Lung microvascular endothelial cell (primary cell): ENCODE results near the gene SLC25A29. TPM values are rescaled to one million over a fixed set of nuclear protein-coding genes. Genes with fewer than 3 reads are reported as not detected.
"Not testable (repeated sequence)": the region's sequence is repeated elsewhere in the genome, so short reads cannot be mapped to it uniquely, and the experiment has no call there.

Source experiments
- DNase-seq, 2 donors: peaks; one replicate each; pipeline versions ENCODE4 v3.0.0 to v3.0.0-alpha.2; 2010; ENCODE audit warnings: low read depth in 2 of 2
- total RNA-seq: library from RNA; depleted of rRNA; stranded (reverse); fragments of >200 nt; gene quantifications from 2 replicates; pipeline ENCODE4 v1.2.1, GENCODE V29; 2014

The SLC25A29 gene
- total RNA-seq, 1 donor from 2014 or later, result 70.0 TPM

DNA sequence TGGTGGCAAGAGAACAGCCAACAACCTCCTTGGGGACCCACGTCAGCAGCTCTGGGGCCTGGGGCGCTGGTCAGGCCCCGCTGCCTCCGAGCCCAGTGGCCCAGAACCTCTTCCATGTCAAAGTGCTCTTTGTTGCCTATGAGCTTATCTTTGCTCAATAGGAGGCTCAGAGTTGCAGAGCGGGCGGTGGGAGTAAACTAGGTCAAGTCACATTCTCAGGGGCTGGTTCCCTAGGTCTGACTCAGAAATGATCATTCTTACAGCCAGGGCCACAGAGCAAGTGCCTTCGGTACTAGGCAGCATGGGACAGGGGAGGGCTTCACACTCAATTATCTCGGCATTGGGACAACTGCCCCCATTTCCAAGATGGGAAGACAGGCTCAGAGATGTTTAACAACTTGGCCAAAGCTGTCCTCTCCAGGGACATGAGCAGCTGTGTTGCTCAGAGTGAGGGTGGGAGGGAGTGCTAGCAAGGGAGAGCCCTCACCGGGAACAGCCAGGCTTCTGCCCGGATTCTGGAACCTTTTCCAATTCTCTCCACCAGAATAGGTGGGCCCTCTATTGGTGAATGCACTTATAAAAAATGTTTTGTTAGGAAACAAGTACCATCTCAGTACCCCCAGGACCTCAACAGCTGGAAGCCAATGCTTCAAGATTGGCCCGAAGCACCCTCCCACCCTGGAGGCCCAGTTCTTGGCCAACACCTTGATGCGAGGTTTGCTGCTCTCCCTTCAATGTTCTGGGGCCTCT lies 11.9 kb downstream of the SLC25A29 start:
- DNase-seq, result no peak

DNA sequence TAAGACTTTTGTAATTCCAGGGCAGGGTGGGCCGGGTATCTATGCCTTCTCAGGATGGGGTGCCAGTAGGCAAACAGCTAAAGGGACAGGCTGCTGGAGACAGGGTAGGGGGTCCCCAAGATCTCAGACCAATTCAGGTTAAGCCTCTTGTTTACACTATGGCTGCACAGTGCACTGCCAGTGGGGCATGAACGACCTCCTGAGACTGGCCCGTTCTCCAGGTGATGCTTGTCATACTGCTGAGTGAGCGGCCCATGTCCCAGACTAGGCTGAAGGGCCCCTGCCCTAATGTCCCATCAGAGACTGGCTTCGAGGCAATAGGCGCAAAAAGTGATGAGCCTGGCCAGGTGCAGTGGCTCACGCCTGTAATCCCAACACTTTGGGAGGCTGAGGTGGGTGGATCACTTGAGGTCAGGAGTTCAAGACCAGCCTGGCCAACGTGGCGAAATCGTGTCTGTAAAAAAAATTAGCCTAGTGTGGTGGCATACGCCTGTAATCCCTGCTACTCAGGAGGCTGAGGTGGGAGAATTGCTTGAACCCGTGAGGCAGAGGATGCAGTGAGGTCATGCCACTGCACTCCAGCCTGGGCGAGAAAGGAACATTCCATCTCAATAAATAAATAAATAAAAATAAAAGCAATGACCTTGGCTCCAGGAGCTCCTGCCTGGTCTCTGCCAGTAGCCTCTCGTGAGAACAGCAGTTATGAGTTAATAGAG lies 12.6 kb downstream of the SLC25A29 start:
- no peak for DNase-seq

DNA sequence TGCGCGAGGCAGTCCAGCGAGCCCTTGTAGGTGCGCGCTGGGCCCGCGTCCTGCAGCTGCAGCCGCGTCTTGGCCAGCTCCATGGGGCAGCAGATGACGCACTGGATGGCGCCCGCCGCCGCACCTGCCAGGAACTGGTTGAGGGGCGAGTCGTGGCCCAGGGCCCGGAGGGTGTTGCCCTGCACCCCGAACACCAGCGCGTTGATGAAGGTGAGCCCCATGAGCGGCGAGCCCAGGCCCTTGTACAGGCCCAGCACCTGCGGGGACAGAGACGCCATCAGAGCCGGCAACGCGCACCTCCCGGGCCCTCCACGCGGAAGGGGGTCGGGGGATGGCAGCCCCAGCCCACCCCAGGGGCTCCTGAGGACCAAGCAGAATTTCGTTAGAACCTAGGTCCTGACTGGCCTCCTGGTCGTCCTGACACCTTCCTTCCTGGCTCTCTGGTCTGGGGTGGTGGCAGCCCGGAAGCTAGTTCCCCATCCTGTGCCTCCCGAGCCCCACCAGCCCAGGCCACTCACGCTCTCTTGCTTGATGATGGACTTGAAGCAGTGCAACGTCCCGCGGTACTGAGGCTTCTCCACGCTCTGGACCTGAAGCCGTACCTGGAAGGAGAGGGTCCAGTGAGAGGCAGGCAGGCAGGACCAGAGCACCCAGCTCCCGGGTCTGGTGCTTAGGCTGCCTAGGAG lies 13.3 kb downstream of the SLC25A29 start:
- no peak for DNase-seq

DNA sequence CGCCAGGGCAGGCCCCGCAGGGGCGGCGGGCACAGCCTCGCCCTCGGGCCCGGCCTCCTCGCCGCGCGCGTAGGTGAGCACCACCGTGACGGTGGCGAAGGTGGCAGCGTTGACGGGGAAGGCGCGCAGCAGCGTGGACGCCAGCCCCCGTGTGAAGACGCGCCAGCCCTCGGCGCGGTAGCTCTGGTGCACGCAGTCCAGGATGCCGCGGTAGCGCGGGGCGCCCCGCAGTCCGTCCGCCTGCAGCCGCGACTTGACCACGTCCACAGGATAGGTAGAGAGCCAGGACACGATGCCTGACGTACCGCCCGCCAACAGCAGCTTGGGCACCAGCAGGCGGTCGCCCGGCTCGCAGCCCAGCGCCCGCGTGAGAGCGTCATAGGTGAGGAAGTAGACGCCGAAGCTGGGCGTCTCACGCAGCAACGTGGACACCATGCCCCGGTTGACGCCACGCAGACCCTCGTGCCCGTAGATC lies 13.9 kb downstream of the SLC25A29 start:
- DNase-seq, result no peak

DNA sequence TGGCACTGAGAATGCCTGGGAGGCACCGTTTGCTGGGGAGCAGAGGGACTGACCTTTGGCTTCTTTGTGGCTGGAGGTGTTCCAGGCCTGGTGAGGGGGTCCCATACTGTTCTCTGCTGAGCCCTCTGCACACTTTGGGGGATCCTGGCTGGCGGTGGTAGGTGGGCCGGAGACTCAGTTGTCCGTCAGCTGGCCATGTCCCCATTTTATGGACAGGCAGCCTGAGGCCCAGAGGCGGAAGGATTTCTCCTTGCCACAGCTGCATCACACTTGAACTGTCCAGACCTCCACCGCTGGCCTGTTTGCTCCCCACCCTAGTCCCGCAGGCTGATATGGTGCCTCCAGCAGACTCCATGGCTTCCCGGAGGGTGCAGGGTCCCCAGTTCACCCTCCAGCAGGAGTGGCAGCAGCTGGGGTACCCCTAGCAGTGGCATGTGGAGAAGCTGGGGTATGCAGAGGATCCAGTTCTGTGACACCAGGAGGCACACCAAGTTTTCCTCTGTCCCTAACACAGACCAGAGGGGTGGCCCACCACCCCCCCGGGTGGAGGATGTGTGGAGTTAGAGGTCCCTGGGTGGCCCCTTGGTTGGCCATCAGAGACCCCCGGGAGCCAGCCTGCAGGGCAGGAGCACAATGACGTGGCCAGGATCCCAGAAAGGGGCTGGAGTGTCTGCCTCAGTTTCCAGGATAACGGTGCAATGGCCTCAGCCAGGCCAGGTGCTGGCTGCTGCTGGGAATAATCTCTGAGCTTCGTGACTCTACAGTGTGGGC lies 14.8 kb downstream of the SLC25A29 start:
- DNase-seq, result no peak

DNA sequence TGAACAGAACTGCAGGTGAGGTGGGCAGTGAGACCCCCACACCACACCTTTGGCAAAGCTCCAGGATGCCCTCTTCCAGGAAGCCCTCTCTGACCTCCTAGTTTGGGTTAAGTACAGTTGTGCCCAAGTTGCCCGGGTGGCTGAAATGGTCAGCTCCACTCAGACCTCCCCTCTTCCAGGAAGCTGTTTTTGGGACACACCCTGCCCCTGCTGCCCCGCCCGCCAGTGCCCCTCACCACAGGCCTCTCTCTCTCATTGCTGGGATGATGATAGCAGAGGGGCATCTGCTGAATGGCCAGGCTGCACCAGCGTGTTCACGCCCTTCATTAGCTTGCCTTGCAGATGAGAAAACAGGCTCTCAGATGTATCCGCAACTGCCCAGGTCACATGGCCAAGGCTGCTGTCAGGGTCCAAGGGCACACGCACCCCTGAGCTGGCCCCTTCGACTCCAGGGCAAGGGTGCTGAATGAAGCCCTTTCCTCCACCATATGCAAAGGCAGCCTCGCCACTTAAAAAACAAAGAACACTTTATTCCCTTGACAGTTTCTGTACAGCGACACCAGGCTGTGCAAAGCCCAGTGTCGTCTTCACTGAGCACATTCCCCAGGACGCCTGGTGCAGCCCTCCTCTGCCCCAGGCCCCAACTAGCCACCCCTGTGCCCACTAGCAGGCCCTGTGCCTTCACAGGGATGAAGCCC lies 15.5 kb downstream of the SLC25A29 start:
- no peak for DNase-seq

DNA sequence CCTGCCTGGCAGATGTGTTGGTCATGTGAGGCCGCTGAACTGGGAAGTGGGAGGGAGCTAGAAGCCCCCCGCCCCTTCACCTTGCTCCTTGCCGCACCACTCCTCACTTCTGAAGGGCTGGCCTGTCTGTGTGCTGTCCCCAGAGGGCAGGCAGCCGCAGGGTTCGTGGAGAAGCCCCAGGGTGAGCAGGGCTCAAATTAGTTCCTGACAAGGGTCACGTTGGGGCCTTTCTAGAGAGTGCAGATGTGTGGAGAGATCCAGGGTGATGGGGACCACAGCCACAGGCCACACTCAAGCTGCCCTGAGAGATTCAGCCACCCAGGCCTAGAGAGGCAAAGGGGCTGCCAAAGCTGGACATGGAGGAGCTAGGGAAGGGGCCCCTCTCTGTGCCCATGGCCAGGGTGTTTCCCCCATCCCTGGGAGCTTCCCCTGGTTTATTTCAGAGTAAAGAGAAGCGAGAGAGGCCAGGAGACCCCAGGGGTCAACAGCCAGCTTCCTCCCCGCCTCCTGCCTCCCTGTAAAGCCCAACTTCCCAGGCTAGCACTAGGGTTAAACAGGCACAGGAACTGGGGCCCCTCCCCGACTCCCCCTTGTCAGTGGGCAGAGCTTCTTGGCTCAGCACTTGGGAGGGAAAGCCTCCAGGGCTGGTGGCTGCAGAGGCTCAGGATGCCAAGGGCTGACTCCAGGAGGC lies 16.2 kb downstream of the SLC25A29 start:
- DNase-seq, result no peak

DNA sequence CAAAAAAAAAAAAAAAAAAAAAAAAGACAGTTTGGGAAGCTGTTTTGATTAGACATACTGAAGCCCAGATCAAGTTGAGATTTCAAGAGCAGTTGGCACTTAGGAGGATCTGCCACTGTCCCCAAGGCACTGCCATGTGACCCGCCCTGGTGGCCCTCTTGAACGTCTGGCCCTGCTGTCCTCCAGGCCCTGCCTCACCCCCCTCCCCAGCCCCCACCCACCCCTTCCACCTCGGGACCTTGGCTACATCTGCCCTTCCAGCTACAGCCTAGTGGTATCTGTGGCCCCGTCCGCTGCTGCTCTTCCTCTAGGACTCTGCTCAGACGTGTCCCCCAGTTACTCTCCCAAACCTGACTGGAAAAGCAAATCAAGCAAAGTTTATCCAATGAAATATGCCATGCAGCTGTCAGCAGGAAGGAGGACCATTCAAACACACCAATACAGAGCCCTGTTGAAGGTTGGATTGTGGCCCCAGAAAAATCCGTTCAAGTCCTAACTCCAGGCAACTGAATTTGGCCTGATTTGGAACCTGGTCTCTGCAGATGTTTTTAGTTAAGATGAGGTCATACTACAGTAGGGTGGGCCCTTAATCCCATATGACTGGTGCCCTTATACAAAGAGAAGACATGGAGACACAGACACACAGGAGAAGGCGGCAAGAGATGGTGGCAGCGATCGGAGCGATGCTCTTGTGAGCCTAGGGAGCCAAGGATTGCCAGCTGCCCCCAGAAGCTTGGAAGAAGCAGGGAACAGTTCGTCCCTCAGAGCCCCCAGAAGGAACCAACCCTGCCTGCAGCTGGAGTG lies 17.7 kb downstream of the SLC25A29 start:
- no peak for DNase-seq

DNA sequence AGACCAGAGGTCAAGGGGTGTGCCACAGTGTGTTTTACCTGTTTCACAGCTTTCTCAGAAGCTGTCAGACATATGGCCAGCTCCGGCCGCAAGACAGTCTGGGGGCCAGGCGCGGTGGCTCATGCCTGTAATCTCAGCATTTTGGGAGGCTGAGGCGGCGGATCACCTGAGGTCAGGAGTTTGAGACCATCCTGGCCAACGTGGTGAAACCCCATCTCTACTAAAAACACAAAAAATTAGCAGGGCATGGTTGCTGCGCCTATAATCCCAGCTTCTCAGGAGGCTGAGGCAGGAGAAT lies 18.3 kb downstream of the SLC25A29 start:
- DNase-seq, result not testable (repeated sequence)

DNA sequence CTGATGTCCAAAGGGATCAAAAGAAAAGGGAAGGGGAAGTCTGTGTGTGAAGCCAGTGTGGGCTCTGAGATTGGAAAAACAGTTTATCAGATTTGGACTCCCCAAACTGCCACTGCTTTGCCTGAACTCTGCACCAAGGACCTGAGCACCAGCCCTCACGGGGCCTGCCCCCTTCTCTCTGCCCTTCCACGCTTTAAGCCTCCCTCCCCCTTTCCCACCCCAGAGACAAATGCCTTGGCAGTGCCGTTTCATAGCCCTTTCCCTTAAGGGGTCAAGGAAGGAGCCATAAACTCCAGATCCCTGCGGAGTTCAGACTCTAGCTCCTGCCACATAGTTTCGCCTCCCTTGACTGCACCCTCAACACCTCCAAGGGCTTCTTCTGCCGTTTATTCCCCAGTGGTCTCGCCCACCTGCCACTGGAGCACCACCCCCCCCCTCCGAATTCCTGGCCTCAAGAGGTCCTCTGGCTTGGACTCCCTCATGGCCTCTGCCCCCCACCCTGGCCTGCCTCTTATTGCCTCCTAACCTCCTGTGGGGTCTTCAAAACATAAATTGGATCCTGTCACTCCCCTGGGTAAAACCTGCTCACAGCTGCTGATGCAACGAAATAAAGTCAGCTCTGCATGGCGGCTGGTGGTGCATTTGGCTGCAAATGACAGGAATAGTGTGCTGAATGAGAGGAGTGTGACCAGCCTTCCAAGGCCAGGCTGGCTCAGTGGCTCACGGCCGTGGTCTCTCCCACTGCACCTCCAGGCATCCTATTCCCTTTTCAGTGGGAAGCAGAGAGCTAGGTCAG lies 18.8 kb downstream of the SLC25A29 start:
- DNase-seq, result no peak

DNA sequence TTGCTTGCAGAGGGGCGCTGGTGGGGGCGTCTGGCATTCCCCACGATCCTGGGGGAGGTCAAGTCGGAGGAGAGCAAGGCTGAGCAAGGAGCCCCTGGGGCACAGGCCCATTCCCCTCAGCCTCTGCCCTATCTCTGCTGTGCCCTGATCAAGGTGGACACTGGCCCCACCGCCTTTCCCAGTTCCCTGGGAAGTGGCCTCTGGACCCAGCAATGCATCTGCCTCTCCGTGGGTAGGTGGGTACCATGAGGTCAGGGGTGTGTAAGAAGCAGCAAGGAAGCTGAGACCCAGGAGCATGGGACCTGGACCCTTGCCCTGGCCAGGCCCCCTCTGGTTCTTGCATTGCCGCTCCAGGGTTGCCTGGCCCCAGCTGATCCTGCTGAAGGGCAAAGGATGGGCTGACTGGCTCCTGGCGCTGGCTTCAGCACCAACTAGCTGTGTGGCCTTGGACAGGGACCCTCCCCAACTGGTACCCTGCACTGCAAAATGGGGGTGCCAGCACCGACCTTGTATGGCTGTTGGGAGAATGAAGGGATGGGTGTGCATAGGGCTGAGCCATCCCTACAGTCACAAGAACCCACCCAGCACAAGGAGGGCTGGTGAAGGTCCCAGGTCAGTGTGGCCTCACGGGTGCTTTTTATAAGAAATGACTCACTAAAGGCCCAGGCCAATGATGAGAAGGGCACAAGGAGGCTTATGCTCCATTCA lies 19.6 kb downstream of the SLC25A29 start:
- no peak for DNase-seq

DNA sequence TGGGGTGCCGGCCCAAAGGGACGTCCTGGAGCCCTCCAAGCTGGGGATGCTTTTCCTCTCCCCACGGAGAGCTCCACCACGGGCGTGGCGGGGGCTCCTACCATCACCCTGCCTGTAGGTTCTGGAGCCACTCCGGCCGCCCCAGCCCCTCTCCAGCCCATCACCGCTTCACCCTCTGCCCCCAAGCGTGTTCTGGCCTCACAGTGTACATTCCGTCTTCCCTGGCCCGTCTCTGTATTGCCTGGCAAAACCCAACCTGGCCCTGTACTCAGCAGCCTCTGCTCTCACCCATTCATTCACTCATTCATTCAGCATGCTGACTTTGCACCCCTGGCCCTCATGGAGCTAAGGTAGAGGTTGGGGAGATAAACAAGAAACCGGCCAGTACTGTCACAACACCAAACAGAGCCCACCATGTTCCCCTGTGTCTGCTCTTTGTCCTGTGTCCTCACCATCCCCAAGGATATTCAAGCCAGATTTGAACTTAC lies 20.3 kb downstream of the SLC25A29 start:
- DNase-seq, result no peak

DNA sequence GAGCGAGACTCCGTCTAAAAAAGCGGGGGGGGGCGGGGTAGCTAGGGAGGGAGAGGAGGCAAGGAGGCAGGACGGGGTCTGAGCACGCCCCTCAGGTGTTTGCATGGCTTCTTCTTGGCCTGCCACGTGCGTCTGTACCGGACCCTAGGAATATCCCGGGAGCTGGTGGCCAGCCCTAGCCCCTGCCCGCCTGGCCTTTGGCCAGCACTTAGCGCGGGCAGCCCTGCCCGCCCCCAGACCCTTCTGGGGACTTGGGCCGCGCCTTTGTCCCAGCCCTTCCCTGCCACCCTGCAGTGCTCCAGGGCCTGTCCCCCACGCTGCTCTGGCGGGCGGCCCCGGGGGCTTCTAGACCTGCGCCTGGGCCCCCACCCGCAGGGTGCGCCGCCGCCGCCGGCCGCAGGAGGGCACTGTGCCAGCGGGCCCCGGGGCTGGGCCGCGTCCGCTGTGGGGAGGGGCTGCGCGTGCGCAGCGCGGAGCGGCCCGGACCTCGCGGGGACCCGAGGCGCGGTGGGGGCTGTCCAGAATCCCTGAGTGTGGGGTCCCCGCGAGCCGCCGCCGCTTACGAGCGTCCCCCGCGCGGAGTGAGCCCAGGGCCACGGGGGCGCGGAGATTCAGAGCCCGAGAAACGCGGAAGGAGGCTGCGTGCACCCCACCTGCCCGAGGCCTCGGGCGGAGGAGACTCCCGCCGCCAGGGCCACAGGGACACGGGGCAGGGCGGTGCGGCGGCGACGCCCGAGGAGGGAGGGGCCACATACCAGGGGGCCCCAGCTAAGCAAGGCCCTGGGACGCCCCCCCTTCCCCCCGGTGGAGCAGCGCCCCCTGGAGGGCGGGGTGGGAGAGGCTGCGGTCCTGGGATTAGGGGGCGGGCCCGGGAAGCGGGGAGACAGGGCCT lies 21.0 kb downstream of the SLC25A29 start:
- DNase-seq, result peak; percentile 56 to 76

DNA sequence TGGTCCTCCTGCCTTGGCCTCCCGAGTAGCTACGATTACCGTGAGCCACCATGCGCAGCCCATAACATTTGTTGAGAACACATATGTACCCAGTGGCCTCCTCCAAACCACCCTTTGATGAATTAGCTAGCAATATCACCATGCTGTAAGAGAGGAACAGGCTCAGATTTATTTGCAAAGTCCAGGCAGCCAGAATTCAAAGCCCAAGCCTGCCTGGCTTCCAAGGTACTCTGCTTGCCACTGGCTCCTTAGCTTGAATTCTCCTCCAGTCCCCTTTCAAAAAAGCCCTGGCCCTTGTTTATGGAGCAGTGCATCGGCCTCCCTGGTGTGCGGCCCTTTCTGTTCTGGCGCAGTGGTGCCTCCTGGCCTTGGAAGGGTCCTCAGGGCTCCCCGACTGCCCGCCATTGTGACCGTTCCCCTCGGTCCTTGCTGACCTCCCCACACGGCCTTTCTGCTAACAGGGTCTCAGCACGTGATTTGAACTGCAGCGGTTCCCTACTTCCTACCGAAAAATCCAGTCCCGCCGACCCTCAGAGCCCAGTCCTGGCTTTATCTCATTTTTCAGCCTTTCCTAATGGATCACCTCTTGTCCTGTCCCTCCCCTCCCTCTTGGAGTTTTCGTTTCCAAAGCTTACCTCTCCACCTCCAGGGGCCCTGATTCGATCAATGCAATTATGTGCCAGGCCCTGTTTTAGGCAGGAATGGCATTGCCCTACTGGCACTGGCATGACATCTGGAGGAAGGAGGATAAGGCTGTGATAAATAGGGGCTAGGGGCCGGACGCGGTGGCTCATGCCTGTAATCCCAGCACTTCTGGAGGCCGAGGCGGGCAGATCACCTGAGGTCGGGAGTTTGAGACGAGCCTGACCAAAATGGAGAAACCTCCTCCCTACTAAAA lies 22.0 kb downstream of the SLC25A29 start:
- no peak for DNase-seq

DNA sequence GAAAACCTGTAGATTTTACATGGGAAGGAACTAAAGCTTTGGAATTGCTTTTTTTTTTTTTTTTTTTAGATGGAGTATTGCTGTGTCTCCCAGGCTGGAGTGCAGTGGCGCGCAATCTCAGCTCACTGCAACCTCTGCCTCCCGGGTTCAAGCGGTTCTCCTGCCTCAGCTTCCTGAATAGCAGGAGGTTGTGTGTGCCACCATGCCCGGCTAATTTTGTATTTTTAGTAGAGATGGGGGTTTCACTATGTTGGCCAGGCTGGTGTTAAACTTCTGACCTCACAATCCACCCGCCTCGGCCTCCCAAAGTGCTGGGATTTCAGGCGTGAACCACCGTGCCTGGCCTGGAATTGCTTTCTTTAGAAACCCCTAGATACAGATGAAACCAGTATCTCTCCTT lies 22.8 kb downstream of the SLC25A29 start:
- DNase-seq, result not testable (repeated sequence)
